HTERT RPE-1 (cell line): ENCODE results near the gene TBX4.

Source experiments
- in situ Hi-C: fragments of 300-500 bp; cut with MboI; formaldehyde crosslinking; loops from 4 replicates; pipeline ENCODE4 v1.14.3; 2020; ENCODE audit warnings: low sequenced_read_pairs

The TBX4 gene

DNA sequence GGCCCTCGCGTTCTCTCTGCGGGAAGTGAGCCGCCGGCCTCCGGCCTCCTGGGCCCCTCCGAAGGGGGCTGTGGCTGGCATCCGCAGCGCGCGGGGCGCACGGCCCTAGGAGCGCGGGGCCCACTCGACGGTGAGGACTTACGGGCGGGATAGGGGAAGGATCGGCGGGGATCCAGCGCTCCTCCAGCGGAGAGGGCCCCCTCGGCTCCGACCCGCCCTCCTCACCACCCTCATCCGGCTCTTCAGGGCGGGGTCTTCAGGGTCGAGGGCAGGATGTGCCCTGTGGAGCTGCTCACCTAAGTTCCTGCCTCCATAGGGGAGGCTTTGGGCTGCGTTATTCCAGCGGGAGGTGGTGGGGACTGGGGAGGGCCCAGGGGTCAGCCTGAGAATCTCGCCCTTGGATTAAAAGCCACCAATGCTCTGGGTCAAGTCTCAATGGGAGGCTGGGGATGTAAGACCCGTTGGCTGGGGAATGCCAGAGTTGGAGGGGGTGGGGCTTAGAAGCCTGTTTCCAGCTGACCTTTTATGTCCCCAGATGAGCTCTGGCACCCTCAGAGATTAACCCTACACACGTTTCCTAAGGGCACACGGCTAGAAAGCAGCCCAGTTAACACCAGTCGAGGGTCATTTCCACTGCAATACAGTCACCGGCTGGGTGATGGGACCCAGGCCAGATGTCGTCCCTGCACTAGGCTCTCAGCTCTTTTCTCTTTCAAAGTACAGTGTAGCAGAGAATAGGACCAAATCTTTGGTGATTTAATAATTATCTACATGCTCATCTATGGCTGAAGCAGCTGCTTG lies 39.2 kb upstream of the TBX4 start:
- in situ Hi-C loops, result no loop called here

- in situ Hi-C loops, result no loop called here
These were observed 38.5 kb upstream of the TBX4 start for GRCh38 chr17:61413661-61414126.

DNA sequence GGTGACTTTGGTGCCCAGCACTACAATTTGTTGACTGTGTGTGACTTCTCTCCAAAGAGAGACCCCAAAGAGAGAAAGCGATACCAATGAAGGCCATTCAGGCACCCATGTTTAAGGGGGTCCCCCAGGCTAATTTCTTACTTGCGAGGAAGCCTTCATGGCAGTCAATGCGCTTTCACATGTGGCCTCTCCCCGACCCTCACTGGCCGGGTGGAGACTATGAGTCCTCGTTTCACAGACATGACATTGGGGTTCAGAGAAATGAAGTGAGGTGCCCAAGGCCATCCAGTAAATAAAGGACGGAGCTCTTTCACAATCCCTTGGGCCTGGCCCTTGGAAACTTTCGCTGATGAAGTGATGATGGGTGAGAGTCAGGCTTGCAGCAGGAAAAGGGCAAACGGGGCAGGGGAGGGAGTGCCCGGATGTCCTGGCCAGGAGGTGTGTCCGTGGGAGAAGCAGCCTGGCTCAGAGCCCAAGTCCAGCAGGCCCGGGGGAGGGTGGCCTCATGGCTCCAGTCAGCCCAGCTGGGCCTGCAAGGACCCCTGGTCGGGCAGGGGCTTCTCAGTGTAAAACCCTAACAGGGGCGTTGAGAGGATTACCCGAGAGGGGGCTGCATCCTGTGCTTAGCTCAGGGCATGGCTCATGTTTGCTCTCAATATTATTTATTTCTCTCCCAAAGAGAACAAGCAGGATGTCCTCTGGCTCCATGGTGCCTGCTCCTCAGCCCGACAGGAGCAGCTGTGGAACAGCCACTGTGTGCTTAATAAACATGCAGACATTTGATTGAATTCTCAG lies 37.9 kb upstream of the TBX4 start:
- in situ Hi-C loops, result no loop called here

- in situ Hi-C loops, result no loop called here
These were observed 37.3 kb upstream of the TBX4 start for GRCh38 chr17:61414936-61415251.

DNA sequence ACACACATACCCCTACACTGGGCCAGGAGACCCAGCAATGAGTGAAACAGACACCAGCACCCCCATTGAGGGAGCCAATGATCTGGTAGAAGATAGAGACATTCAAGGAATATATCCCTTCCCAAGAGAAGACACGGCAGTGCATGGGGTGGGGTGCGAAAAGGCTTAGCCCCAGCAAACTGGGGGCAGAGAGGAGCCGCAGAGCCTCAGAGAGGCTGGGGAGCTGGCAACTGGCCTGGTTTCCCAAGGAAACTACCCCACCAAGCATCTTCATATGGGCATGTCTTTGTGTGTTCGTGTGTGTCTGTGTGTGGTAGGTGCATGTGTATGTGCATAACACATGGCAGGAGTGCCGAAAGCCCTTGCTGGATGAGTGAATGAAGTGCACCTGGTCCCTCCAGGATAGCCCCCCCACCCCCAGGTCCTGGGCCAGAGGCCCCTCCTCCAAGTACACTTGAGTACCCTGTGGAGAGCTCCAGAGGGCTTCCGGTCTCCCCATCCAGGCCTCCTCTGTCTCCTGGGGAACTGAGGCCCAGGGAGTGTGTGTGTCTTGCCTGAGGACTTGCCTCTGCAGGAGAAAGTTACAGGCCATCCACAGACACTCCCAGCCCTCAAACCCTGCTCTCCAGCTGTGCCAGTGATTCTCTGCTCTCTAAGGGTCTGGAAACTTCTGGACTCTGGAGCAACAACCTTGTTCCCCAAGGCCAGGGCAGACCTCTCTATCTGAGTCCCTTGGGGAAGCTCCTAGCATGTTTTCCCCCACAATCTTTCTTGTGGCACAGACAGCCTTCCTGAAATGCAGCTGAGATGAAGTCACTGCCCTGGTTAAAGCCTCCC lies 36.6 kb upstream of the TBX4 start:
- in situ Hi-C loops, result no loop called here

- in situ Hi-C loops, result no loop called here
These were observed 36.0 kb upstream of the TBX4 start for GRCh38 chr17:61416211-61416539.

- in situ Hi-C loops, result no loop called here
These were observed 35.5 kb upstream of the TBX4 start for GRCh38 chr17:61416540-61417363.

- in situ Hi-C loops, result no loop called here
These were observed 33.8 kb upstream of the TBX4 start for GRCh38 chr17:61418449-61418848.

- in situ Hi-C loops, result no loop called here
These were observed 32.7 kb upstream of the TBX4 start for GRCh38 chr17:61419496-61420046.

GRCh38 chr17:61420052-61420451 lies 32.2 kb upstream of the TBX4 start:
- in situ Hi-C loops, result no loop called here

DNA sequence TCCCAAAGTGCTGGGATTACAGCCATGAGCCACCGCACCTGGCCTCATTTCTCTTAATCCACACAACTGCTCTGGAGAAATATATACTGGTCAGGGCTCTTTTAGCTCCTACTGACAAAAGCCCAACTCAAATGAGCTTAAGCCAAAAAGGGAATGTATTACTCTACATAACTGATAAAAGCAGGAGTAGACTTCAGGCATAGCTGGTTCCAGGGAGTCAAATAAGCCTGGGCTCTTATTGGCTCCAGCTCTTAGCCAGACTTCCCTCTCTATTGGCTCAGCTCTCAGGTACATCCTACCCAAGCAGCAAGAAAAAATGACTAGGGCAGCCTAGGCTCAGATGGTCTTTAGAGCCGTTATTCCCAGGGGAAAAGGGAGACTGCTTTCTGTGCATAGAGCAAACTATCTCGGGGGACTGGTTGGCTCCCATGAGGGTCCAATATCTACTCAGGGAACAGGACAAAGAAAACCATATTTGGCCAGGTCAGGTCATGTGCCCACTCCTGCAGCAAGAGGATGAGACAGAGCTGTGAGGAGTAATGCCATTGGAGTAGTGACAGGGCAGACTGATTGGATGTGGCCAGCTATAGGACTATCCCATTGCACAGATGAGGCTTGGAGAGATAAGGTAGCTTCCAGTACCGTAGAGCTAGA lies 31.4 kb upstream of the TBX4 start:
- in situ Hi-C loops, result no loop called here

- in situ Hi-C loops, result no loop called here
These were observed 30.8 kb upstream of the TBX4 start for GRCh38 chr17:61421460-61421859.

DNA sequence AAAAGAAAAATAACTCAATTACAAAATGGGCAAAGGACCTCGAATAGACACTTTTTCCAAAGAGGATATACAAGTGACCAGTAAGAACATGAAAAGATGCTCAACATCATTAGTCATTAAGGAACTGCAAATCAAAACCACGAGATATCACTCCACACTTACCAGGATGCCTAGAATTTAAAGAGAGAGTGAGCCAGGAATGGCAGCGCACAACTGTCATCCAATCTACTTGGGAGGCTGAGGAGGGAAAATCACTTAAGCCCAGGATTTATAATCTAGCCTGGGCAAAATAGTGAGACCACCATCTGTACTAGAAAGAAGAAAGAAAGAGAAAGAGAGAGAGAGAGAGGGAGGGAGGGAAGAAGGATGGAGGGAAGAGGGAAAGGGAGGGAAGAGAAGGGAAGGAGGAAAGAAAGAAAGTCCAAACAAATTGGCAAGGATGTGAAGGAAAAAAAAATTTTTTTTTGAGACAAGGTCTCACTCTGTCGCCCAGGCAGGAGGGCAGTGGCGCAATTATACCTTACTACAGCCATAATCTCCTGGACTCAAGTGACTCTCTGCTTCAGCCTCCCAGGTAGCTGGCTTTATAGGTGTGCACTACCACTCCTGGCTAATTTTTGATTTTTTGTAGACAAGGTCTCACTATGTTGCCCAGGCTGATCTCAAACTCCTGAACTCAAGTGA lies 30.0 kb upstream of the TBX4 start:
- in situ Hi-C loops, result no loop called here

- in situ Hi-C loops, result no loop called here
These were observed 29.4 kb upstream of the TBX4 start for GRCh38 chr17:61422869-61423268.

- in situ Hi-C loops, result no loop called here
These were observed 28.1 kb upstream of the TBX4 start for GRCh38 chr17:61423967-61424649.

- in situ Hi-C loops, result no loop called here
These were observed 26.3 kb upstream of the TBX4 start for GRCh38 chr17:61425682-61426481.

- in situ Hi-C loops, result no loop called here
These were observed 25.5 kb upstream of the TBX4 start for GRCh38 chr17:61426482-61427304.
